ENCODE measurements around the gene GAS2L2.
"Not testable (repeated sequence)": the region's sequence is repeated elsewhere in the genome, so short reads cannot be mapped to it uniquely, and the experiment has no call there.

GAS2L2 gene

DNA sequence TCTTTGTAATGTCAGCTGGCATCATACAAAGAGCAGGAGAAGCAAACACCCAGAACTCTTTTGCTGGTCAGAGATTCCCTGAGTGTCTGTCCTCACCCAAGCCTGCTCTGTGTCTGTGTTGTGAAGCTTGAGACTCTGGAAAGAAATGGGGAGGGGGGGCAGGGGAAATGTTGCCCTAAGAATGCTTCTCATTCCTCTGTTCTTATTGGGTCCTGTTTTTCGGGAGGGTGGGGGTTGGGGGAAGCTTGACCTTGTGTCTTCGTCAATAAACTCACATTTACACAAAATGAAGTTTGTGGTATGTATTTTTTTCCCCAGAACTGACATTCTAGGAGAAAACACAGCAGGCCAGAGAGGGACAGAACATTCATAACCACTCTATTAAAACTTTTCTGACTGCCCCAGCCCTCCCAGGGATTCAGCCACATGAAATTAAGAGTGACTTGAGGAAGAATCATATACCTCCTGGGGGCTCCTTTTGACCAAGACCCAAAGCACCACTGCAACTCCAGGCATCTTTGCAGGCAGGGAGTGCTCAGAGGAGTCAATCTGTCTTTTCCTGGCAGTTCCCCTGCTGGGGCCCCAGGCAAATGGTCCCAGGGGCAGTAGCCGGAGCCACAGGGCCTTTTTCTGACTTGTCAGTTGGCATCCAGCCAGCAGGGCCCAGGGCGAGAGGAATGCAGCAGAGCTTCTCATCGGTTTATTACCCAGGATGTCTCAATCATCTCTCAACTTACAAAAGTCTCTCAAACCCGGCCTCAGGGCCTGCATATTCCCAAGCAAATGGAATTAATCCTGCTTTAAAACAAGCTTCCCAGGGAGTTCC, 26.7 kb downstream of the GAS2L2 start:
- DNase-seq: no peak

DNA sequence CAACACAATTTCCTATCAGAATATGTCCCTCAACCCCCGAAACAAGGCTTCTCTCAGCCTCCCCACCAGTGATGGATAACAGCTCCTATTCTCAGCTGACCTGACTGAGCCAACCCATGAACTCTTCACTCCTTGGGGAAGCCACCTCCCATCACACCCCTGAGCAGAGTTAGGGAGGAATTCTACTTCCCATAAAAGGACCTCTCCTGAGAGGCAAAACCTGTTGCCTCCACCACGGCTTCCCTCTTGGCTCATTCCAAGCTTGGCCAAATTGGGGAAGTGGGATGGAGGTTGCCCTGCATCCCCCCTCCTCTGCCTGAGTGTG, 27.3 kb downstream of the GAS2L2 start:
- DNase-seq: no peak

DNA sequence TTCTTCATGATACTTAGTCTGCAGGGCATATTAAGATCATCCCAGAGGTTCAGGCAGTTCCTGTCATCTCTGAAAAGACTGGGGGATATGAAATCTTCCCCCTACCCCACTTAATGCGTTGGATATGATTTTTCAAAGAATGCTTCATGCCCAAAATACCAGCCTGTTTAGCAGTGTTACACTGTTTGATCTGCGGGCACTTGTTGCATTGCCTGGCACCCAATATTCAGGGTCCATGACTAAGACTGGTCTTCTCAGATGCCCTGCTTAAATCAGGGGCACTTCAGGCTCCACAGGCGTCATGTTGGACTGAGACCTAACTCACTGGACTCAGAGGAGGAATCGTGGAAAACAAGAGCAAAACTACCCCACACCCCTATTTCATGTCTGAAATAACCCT, 28.0 kb downstream of the GAS2L2 start:
- no peak for DNase-seq

- no peak for DNase-seq
These were observed 29.3 kb downstream of the GAS2L2 start for GRCh38 chr17:35723735-35724134.

DNA sequence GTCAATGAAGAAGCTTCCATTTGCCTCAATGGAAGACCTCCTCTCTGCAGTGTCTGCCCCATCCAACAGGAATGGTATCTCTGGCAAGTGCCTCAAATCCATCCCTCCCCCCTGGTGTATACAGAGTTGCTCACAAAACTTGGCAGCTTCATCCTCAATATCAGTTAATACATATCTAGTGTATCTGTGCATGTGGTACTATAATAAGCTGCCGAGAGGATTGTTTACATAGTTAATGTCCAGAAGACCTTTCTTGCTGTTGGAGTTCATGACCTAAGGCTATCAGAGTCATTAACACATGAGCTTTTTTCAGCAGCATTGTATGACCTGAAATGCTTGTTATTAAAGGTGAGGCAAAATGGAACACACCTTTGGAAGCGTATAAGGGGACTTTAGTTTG, 35.6 kb downstream of the GAS2L2 start:
- no peak for DNase-seq

GRCh38 chr17:35716897-35717465, 36.1 kb downstream of the GAS2L2 start:
- no peak for DNase-seq

DNA sequence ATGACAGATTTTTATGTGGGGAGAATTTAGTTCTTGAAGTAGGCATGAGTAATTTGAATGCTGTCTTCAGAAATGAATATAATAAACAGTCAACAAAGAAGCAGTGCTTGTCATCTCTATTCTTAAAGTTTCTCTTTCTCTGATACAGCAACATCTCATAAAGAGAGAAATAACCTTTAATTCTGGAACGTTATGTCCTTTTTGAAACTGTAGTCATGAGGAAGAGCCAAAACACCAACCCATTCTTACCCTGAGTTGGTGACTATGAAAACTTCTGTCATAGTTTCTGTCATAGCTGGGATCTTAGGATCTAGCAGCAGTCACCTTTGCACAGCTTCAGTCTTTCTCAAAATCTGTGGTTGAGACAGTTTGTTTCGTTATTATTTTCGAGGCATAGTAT, 36.9 kb downstream of the GAS2L2 start:
- no peak for DNase-seq

DNA sequence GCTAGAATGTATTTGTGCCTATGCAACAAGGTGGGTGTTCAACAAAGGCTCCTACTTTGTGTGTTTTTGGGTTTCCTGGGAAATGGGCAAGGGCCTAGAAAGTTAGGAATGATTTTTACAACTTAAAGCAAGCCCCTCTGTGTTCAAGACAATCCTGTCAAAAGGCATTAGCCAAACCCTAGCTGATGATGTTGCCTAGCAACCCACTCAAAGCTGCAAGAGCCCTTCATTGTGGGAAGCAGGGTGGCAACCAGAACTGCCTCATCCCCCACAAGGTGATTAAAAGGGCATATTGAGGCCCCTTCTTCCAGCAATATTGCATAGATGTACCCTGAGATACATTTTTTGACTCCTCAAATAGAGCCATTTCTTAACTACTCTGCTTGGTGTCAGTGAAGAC, 37.6 kb downstream of the GAS2L2 start:
- DNase-seq: no peak

DNA sequence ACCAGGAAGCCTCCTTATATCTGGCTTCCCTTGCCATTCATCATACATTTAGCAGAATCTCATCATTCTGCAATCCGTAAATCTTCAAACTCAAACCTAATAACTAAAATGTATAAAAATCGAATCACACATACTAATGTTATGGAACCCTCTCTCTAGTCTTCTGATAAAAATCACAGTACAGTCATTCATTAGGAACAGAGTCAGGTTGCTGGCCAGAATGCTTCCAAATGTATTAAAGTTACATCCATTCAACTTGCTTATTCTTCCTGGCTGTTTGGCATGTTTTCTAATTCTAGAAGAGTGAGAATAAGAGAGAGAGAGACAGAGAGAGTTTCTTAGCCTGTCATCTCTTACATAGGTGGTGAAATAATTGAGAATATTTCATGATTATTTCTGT, 38.1 kb downstream of the GAS2L2 start:
- no peak for DNase-seq

DNA sequence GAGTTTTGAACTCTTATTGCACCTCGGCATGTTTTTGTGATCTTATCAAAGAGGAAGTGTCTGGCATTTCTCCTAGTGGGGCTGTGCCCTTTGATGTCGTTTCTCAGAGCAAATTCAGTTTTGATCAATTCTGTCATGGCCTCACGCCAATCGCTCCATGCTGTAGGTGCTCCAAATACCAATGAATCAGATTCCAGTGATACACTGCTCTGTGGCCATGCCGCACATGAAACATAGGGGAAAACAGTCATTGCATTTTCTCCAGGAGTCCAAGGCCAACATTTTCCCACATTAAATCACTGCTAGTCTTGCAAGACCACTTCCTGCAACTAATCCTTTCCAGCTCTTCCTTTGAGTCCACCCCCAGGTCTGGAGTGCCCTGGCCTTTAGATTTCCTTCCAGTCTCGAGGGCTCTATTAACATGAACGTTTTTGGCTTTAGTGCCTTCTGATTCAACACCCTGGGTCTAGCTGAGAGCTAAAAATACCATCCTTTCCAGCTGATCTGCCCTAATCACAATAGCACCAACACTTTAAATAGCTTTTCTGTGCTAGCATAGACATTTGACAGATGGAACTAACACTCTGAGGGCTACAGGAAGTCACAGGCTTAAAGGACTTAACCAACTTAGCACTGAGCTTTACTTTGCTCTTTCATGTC, 39.8 kb downstream of the GAS2L2 start:
- DNase-seq: no peak

- DNase-seq: no peak
These were observed 42.1 kb downstream of the GAS2L2 start for GRCh38 chr17:35710950-35711349.

GRCh38 chr17:35709874-35710273, 43.2 kb downstream of the GAS2L2 start:
- DNase-seq: no peak

GRCh38 chr17:35708951-35709350, 44.1 kb downstream of the GAS2L2 start:
- DNase-seq: no peak

DNA sequence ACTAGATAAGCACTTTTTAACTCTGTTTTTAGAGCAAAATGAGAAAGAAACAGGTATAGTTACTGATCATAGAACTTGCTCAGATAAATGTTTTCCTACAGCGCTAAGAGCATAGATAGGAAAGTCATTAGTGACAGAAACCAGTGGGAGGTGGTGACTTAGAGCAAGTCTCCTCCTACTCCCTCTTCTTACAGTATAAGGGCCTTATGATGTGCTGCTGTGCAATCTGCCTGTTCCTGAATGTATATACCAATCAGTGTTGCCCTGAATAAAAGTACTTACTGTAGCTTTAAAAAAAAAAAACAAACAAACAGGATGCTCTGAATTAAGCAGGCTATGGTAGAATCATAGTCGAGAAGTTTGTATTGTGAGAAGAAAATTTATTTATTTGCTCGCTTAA, 44.9 kb downstream of the GAS2L2 start:
- DNase-seq: no peak

- no peak for DNase-seq
These were observed 47.3 kb downstream of the GAS2L2 start for GRCh38 chr17:35705705-35706104.

GRCh38 chr17:35705230-35705629, 47.8 kb downstream of the GAS2L2 start:
- DNase-seq: no peak

- DNase-seq: not testable (repeated sequence)
These were observed 49.7 kb downstream of the GAS2L2 start for GRCh38 chr17:35703308-35703707.

GRCh38 chr17:35701491-35701890, 51.5 kb downstream of the GAS2L2 start:
- DNase-seq: no peak

DNA sequence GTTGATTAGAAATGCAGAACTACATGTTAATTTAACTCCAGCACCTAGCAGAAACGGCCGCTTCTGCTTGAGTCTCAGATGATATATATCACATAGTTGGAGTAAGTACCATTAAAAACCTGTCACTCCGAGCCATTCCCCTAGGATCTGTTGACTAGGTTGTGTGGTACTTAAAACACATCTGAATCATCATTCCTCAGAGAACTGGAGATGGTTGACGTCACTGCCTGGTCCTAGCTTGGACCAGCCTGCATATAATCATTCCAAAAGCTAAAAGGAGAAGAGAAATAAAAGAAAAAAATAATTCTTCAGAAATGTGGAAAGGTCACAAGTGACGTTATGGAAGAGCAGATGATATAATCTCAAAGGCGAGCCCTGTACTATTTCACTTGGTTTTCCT, 52.9 kb downstream of the GAS2L2 start:
- DNase-seq: no peak

- DNase-seq: no peak
These were observed 54.2 kb downstream of the GAS2L2 start for GRCh38 chr17:35698800-35699199.

DNA sequence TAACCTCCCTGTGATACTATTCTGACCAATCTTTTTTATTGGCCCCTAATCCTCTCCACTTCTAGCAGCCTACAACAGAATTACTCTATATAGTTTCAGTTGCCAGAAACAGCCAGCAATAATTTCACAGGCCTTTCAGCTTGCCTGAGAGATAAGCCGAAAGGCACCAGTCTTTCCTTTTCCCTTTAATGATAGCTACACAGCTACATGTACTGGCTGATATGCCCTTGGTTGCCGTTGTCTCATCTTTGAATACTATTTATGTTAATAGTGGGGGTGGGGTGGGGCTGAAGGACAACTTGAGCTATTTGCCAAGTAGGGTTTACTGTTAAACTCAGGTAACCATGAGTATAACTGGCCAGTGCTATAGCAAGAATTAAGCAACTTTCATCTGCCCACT, 57.4 kb downstream of the GAS2L2 start:
- no peak for DNase-seq

- no peak for DNase-seq
These were observed 58.1 kb downstream of the GAS2L2 start for GRCh38 chr17:35694906-35695305.

Measured in stimulated activated CD4-positive, alpha-beta T cell treated with anti-CD3 and anti-CD28 coated beads, Interleukin-4, amount 100 ng/mL, for 24 hours (primary cell).